Keratinocyte (primary cell): Measurements from ENCODE around the gene BASP1. TPM values are rescaled to one million over a fixed set of nuclear protein-coding genes. Genes with fewer than 3 reads are reported as not detected.

Experiments
- DNase-seq: peaks from one replicate; pipeline ENCODE4 v3.0.0-alpha.2; 2011; ENCODE audit warnings: low read depth, missing footprints, low spot score
- FAIRE-seq: peaks from 2 replicates; lab custom pipeline; 2011; peaks lifted over from hg19 to GRCh38; lab: Jason Lieb, UNC
- H2AFZ ChIP-seq: 2 replicates; pipeline ENCODE4 v1.6.0; 2012; ENCODE audit warnings: low read length, control low read depth, inconsistent platforms; ENCODE audit not compliant: control insufficient read depth
- H3K27ac ChIP-seq: 2 replicates; pipeline ENCODE4 v1.5.1; 2011; ENCODE audit warnings: low read length; ENCODE audit not compliant: control insufficient read depth, insufficient read depth
- H3K27me3 ChIP-seq: 3 replicates; pipeline ENCODE4 v1.6.0; 2011; ENCODE audit warnings: low read length; ENCODE audit not compliant: control insufficient read depth, insufficient read depth; ENCODE audit errors: extremely low read depth
- H3K36me3 ChIP-seq, 2 experiments: 2 replicates in 1 of 2; 3 replicates in 1 of 2; pipeline ENCODE4 v1.5.1; 2011; ENCODE audit warnings: low read length in 2 of 2, mild to moderate bottlenecking in 1 of 2; ENCODE audit not compliant: control insufficient read depth in 2 of 2, insufficient read depth in 2 of 2; ENCODE audit errors: extremely low read depth in 1 of 2
- H3K4me1 ChIP-seq: 3 replicates; pipeline ENCODE4 v1.5.1; 2011; ENCODE audit warnings: low read length; ENCODE audit not compliant: control insufficient read depth, insufficient read depth; ENCODE audit errors: extremely low read depth
- H3K4me2 ChIP-seq: 3 replicates; pipeline ENCODE4 v1.6.0; 2011; ENCODE audit warnings: low read depth, low read length; ENCODE audit not compliant: control insufficient read depth, insufficient read depth; ENCODE audit errors: extremely low read depth
- H3K4me3 ChIP-seq, 3 experiments: fragments of 200-600 bp in 1 of 3; sonication (generic) in 1 of 3; 2 replicates in 2 of 3; 3 replicates in 1 of 3; pipeline ENCODE4 v1.5.1; 2011 to 2016; ENCODE audit warnings: low read length in 3 of 3, mild to moderate bottlenecking in 3 of 3, control low read depth in 2 of 3, inconsistent platforms in 1 of 3, low read depth in 1 of 3, mixed read lengths in 1 of 3, mixed run types in 1 of 3, moderate library complexity in 1 of 3; ENCODE audit not compliant: control insufficient read depth in 2 of 3, insufficient read depth in 2 of 3; ENCODE audit errors: extremely low read depth in 1 of 3
- H3K79me2 ChIP-seq: 2 replicates; pipeline ENCODE4 v1.6.0; 2012; ENCODE audit warnings: low read length; ENCODE audit not compliant: control insufficient read depth, insufficient read depth
- H3K9ac ChIP-seq: 3 replicates; pipeline ENCODE4 v1.6.0; 2011; ENCODE audit warnings: low read length; ENCODE audit not compliant: control insufficient read depth, insufficient read depth; ENCODE audit errors: extremely low read depth
- H3K9me1 ChIP-seq: 3 replicates; pipeline ENCODE4 v1.6.0; 2011; ENCODE audit warnings: low read length; ENCODE audit not compliant: control insufficient read depth, insufficient read depth; ENCODE audit errors: extremely low read depth
- H3K9me3 ChIP-seq: 2 replicates; pipeline ENCODE4 v1.5.1; 2012; ENCODE audit warnings: low read depth, low read length; ENCODE audit not compliant: control insufficient read depth
- H4K20me1 ChIP-seq: 3 replicates; pipeline ENCODE4 v1.6.0; 2011; ENCODE audit warnings: low read length; ENCODE audit not compliant: control insufficient read depth, insufficient read depth; ENCODE audit errors: extremely low read depth
- CTCF ChIP-seq, 3 experiments: IDR thresholded peaks in 1 of 3; conservative IDR thresholded peaks in 1 of 3; optimal IDR thresholded peaks in 1 of 3; 2 replicates in 2 of 3; 3 replicates in 1 of 3; pipeline versions ENCODE3 to v1.5.1; 2011; ENCODE audit warnings: low read length in 3 of 3, mild to moderate bottlenecking in 3 of 3, moderate library complexity in 2 of 3, control low read depth in 1 of 3, inconsistent platforms in 1 of 3; ENCODE audit not compliant: insufficient read depth in 2 of 3; ENCODE audit errors: extremely low read depth in 1 of 3
- EZH2 ChIP-seq: IDR thresholded peaks from one replicate; pipeline ENCODE4 v1.6.1; 2012; ENCODE audit warnings: inconsistent platforms, mild to moderate bottlenecking, low read length, moderate library complexity
- dilution Hi-C: fragments of 300-500 bp; cut with MboI; formaldehyde crosslinking; loops from one replicate; pipeline ENCODE4 v1.7.0; 2020; ENCODE audit warnings: low sequenced_read_pairs; ENCODE audit not compliant: extremely low pct_ligation_motif_present
- polyA plus RNA-seq, 5 experiments: library from polyadenylated mRNA; depleted of rRNA in 3 of 5; stranded (reverse) in 3 of 5; stranded (forward) in 1 of 5; unstranded in 1 of 5; fragments of >200 nt; gene quantifications; 1 replicate in 1 of 5; 2 replicates in 3 of 5; 3 replicates in 1 of 5; pipeline versions ENCODE4 v1.2.1 to v1.2.3, GENCODE V29; 2011 to 2012; ENCODE audit warnings: missing spikeins in 2 of 5, low read depth in 1 of 5, low replicate concordance in 1 of 5

The BASP1 gene
- polyA plus RNA-seq, 1 donor (not counting 4 experiments of a cell fraction or from before 2014, with no cell fraction given): 127 TPM

- FAIRE-seq: no peak
These were observed 12.8 kb downstream of the BASP1 start for GRCh38 chr5:17230191-17230590.

GRCh38 chr5:17230808-17231525, 13.5 kb downstream of the BASP1 start:
- no peak for TF ChIP-seq EZH2
- TF ChIP-seq CTCF (optimal IDR thresholded peaks at IDR 0.05 in 1 of 3, IDR thresholded peaks at IDR 0.05 in 1 of 3, conservative IDR thresholded peaks at IDR 0.05 in 1 of 3; ENCODE audit: extremely low read depth in 1 of 3, insufficient read depth in 2 of 3, low read length in 3 of 3): no peak
- H3K27ac ChIP-seq: no peak overlapping the region
- FAIRE-seq: no peak

More at GRCh38 chr5:17230191-17230590, 12.8 kb downstream of the BASP1 start:
- dilution Hi-C loops: no loop called here
- TF ChIP-seq CTCF (optimal IDR thresholded peaks at IDR 0.05 in 1 of 3, IDR thresholded peaks at IDR 0.05 in 1 of 3, conservative IDR thresholded peaks at IDR 0.05 in 1 of 3; ENCODE audit: extremely low read depth in 1 of 3, insufficient read depth in 2 of 3, low read length in 3 of 3) (no peak), EZH2 (no peak)
- peaks cover 85% of the 10 kb centered on the region for H3K79me2 ChIP-seq
- H3K9me3 ChIP-seq: no peaks in the 10 kb centered on the region
- DNase-seq: no peak
- no peak overlapping the region for H3K27ac ChIP-seq
- peaks cover 22% of the 10 kb centered on the region for H3K4me1 ChIP-seq
- H3K27me3 ChIP-seq: no peaks in the 10 kb centered on the region
- peaks cover 4 to 13% of the 10 kb centered on the region in 2 experiments for H3K36me3 ChIP-seq
- no peaks in the 10 kb centered on the region for H3K9me1 ChIP-seq
- no peak overlapping the region for H3K9ac ChIP-seq
- no peak overlapping the region for H3K4me3 ChIP-seq
- H2AFZ ChIP-seq: no peak overlapping the region
- no peak overlapping the region for H3K4me2 ChIP-seq
- H4K20me1 ChIP-seq: peaks cover 4% of the 10 kb centered on the region

More at GRCh38 chr5:17230808-17231525, 13.5 kb downstream of the BASP1 start:
- Histone ChIP-seq H3K9me3 (no peaks in the 10 kb centered on the region), H3K9me1 (no peaks in the 10 kb centered on the region), H3K27me3 (no peaks in the 10 kb centered on the region), H2AFZ (no peak overlapping the region), H3K36me3 (peaks cover 4 to 13% of the 10 kb centered on the region in 2 experiments), H3K79me2 (peaks cover 84% of the 10 kb centered on the region), H3K4me2 (no peak overlapping the region), H4K20me1 (peaks cover 4% of the 10 kb centered on the region), H3K9ac (no peak overlapping the region), H3K4me1 (peaks cover 21% of the 10 kb centered on the region), H3K4me3 (no peak overlapping the region)
- dilution Hi-C loops: no loop called here
- no peak for DNase-seq
